ENCODE measurements around the gene SRBD1.

GRCh38 chr2:45591073-45591472 is 20.0 kb downstream of the SRBD1 start:
- TF ChIP-seq POLR2A (IDR thresholded peaks at IDR 0.05; ENCODE audit: borderline replicate concordance, extremely low read depth, insufficient read depth, insufficient read length): no peak
- TF ChIP-seq SP1 (IDR thresholded peaks at IDR 0.05; ENCODE audit: low read depth): no peak
- no peak for TF ChIP-seq ZNF274 (IDR thresholded peaks at IDR 0.05; ENCODE audit: low read depth, low read length)
- no peak for TF ChIP-seq EZH2 (IDR thresholded peaks at IDR 0.05)
- no peak for TF ChIP-seq CTCF (IDR thresholded peaks at IDR 0.05 in 2 of 3, conservative IDR thresholded peaks at IDR 0.05 in 1 of 3; ENCODE audit: borderline replicate concordance in 1 of 3, insufficient read depth in 1 of 3, low read depth in 2 of 3, low read length in 2 of 3)
- TF ChIP-seq SRF (IDR thresholded peaks at IDR 0.05; ENCODE audit: low read depth): no peak

Measured in HCT116 (cell line).